ENCODE data around the gene SMIM20.

The SMIM20 gene

GRCh38 chr4:25911356-25911755, 2.7 kb upstream of the SMIM20 start:
- Histone ChIP-seq H3K9ac (ENCODE audit: low read depth in 1 of 2, low read length in 2 of 2) (peak overlapping the region in 1 of 2 donors; percentile 26), H3K36me3 (ENCODE audit: control insufficient read depth in 2 of 2, insufficient read depth in 2 of 2, low read length in 2 of 2) (no peaks in the 10 kb centered on the region), H3K4me3 (ENCODE audit: low read length in 2 of 2) (no peak overlapping the region), H3K27ac (ENCODE audit: low read depth in 2 of 2, low read length in 2 of 2) (no peak overlapping the region), H3K9me3 (ENCODE audit: control insufficient read depth in 2 of 2, low read length in 2 of 2) (no peaks in the 10 kb centered on the region), H3K27me3 (ENCODE audit: control insufficient read depth in 2 of 2, insufficient read depth in 2 of 2, low read length in 2 of 2) (no peaks in the 10 kb centered on the region), H3K4me1 (ENCODE audit: control insufficient read depth in 2 of 2, insufficient read depth in 2 of 2, low read length in 2 of 2) (peaks cover 14 to 15% of the 10 kb centered on the region in 2 donors)

GRCh38 chr4:25913056-25913850, 767 bp upstream of the SMIM20 start:
- Histone ChIP-seq H3K4me3 (ENCODE audit: low read length in 2 of 2) (peak overlapping the region; percentile 94 to 97), H3K27ac (ENCODE audit: low read depth in 2 of 2, low read length in 2 of 2) (peak overlapping the region; percentile 96), H3K4me1 (ENCODE audit: control insufficient read depth in 2 of 2, insufficient read depth in 2 of 2, low read length in 2 of 2) (peaks cover 14 to 15% of the 10 kb centered on the region in 2 donors), H3K9me3 (ENCODE audit: control insufficient read depth in 2 of 2, low read length in 2 of 2) (no peaks in the 10 kb centered on the region), H3K27me3 (ENCODE audit: control insufficient read depth in 2 of 2, insufficient read depth in 2 of 2, low read length in 2 of 2) (no peaks in the 10 kb centered on the region), H3K9ac (ENCODE audit: low read depth in 1 of 2, low read length in 2 of 2) (peak overlapping the region; percentile 67 to 81), H3K36me3 (ENCODE audit: control insufficient read depth in 2 of 2, insufficient read depth in 2 of 2, low read length in 2 of 2) (no peaks in the 10 kb centered on the region)

- no peaks in the 10 kb centered on the region for H3K27me3 ChIP-seq (ENCODE audit: control insufficient read depth in 2 of 2, insufficient read depth in 2 of 2, low read length in 2 of 2)
- H3K9ac ChIP-seq (ENCODE audit: low read depth in 1 of 2, low read length in 2 of 2), result peak overlapping the region; percentile 85 to 95
- peak overlapping the region; percentile 96 for H3K27ac ChIP-seq (ENCODE audit: low read depth in 2 of 2, low read length in 2 of 2)
- H3K4me3 ChIP-seq (ENCODE audit: low read length in 2 of 2), result peak overlapping the region; percentile 94 to 97
- no peaks in the 10 kb centered on the region for H3K36me3 ChIP-seq (ENCODE audit: control insufficient read depth in 2 of 2, insufficient read depth in 2 of 2, low read length in 2 of 2)
- peaks cover 14 to 15% of the 10 kb centered on the region in 2 donors for H3K4me1 ChIP-seq (ENCODE audit: control insufficient read depth in 2 of 2, insufficient read depth in 2 of 2, low read length in 2 of 2)
- H3K9me3 ChIP-seq (ENCODE audit: control insufficient read depth in 2 of 2, low read length in 2 of 2), result no peaks in the 10 kb centered on the region
Observed at GRCh38 chr4:25914670-25915352, 791 bp downstream of the SMIM20 start.

- H3K9me3 ChIP-seq (ENCODE audit: control insufficient read depth in 2 of 2, low read length in 2 of 2), result no peaks in the 10 kb centered on the region
- no peaks in the 10 kb centered on the region for H3K36me3 ChIP-seq (ENCODE audit: control insufficient read depth in 2 of 2, insufficient read depth in 2 of 2, low read length in 2 of 2)
- H3K4me3 ChIP-seq (ENCODE audit: low read length in 2 of 2), result no peak overlapping the region
- no peaks in the 10 kb centered on the region for H3K27me3 ChIP-seq (ENCODE audit: control insufficient read depth in 2 of 2, insufficient read depth in 2 of 2, low read length in 2 of 2)
- H3K4me1 ChIP-seq (ENCODE audit: control insufficient read depth in 2 of 2, insufficient read depth in 2 of 2, low read length in 2 of 2), result peaks cover 14 to 15% of the 10 kb centered on the region in 2 donors
- H3K27ac ChIP-seq (ENCODE audit: low read depth in 2 of 2, low read length in 2 of 2), result no peak overlapping the region
- H3K9ac ChIP-seq (ENCODE audit: low read depth in 1 of 2, low read length in 2 of 2), result no peak overlapping the region
Observed at GRCh38 chr4:25915353-25915705, 1.3 kb downstream of the SMIM20 start.

GRCh38 chr4:25916870-25917269, 2.9 kb downstream of the SMIM20 start:
- Histone ChIP-seq H3K9ac (ENCODE audit: low read depth in 1 of 2, low read length in 2 of 2) (no peak overlapping the region), H3K27me3 (ENCODE audit: control insufficient read depth in 2 of 2, insufficient read depth in 2 of 2, low read length in 2 of 2) (no peaks in the 10 kb centered on the region), H3K4me3 (ENCODE audit: low read length in 2 of 2) (no peak overlapping the region), H3K27ac (ENCODE audit: low read depth in 2 of 2, low read length in 2 of 2) (no peak overlapping the region), H3K9me3 (ENCODE audit: control insufficient read depth in 2 of 2, low read length in 2 of 2) (no peaks in the 10 kb centered on the region), H3K4me1 (ENCODE audit: control insufficient read depth in 2 of 2, insufficient read depth in 2 of 2, low read length in 2 of 2) (peaks cover 14 to 15% of the 10 kb centered on the region in 2 donors), H3K36me3 (ENCODE audit: control insufficient read depth in 2 of 2, insufficient read depth in 2 of 2, low read length in 2 of 2) (no peaks in the 10 kb centered on the region)

GRCh38 chr4:25919676-25920075, 5.7 kb downstream of the SMIM20 start:
- Histone ChIP-seq H3K27ac (ENCODE audit: low read depth in 2 of 2, low read length in 2 of 2) (peak overlapping the region in 1 of 2 donors; percentile 53), H3K9me3 (ENCODE audit: control insufficient read depth in 2 of 2, low read length in 2 of 2) (no peaks in the 10 kb centered on the region), H3K4me1 (ENCODE audit: control insufficient read depth in 2 of 2, insufficient read depth in 2 of 2, low read length in 2 of 2) (peaks cover 3 to 5% of the 10 kb centered on the region in 2 donors), H3K27me3 (ENCODE audit: control insufficient read depth in 2 of 2, insufficient read depth in 2 of 2, low read length in 2 of 2) (no peaks in the 10 kb centered on the region), H3K36me3 (ENCODE audit: control insufficient read depth in 2 of 2, insufficient read depth in 2 of 2, low read length in 2 of 2) (no peaks in the 10 kb centered on the region), H3K9ac (ENCODE audit: low read depth in 1 of 2, low read length in 2 of 2) (no peak overlapping the region), H3K4me3 (ENCODE audit: low read length in 2 of 2) (peak overlapping the region in 1 of 2 donors; percentile 15)

GRCh38 chr4:25921922-25922321, 7.9 kb downstream of the SMIM20 start:
- no peak overlapping the region for H3K4me3 ChIP-seq (ENCODE audit: low read length in 2 of 2)
- H3K27ac ChIP-seq (ENCODE audit: low read depth in 2 of 2, low read length in 2 of 2), result no peak overlapping the region

GRCh38 chr4:25922812-25923369, 8.9 kb downstream of the SMIM20 start:
- H3K4me3 ChIP-seq (ENCODE audit: low read length in 2 of 2), result no peak overlapping the region
- H3K27ac ChIP-seq (ENCODE audit: low read depth in 2 of 2, low read length in 2 of 2), result no peak overlapping the region
- no peaks in the 10 kb centered on the region for H3K36me3 ChIP-seq (ENCODE audit: control insufficient read depth in 2 of 2, insufficient read depth in 2 of 2, low read length in 2 of 2)
- no peaks in the 10 kb centered on the region for H3K9me3 ChIP-seq (ENCODE audit: control insufficient read depth in 2 of 2, low read length in 2 of 2)
- peaks cover 0 to 3% of the 10 kb centered on the region in 2 donors for H3K4me1 ChIP-seq (ENCODE audit: control insufficient read depth in 2 of 2, insufficient read depth in 2 of 2, low read length in 2 of 2)
- H3K27me3 ChIP-seq (ENCODE audit: control insufficient read depth in 2 of 2, insufficient read depth in 2 of 2, low read length in 2 of 2), result no peaks in the 10 kb centered on the region
- no peak overlapping the region for H3K9ac ChIP-seq (ENCODE audit: low read depth in 1 of 2, low read length in 2 of 2)

More at GRCh38 chr4:25921922-25922321, 7.9 kb downstream of the SMIM20 start:
- H3K4me1 ChIP-seq (ENCODE audit: control insufficient read depth in 2 of 2, insufficient read depth in 2 of 2, low read length in 2 of 2), result peaks cover 0 to 3% of the 10 kb centered on the region in 2 donors
- no peaks in the 10 kb centered on the region for H3K9me3 ChIP-seq (ENCODE audit: control insufficient read depth in 2 of 2, low read length in 2 of 2)
- H3K36me3 ChIP-seq (ENCODE audit: control insufficient read depth in 2 of 2, insufficient read depth in 2 of 2, low read length in 2 of 2), result no peaks in the 10 kb centered on the region
- H3K27me3 ChIP-seq (ENCODE audit: control insufficient read depth in 2 of 2, insufficient read depth in 2 of 2, low read length in 2 of 2), result no peaks in the 10 kb centered on the region
- H3K9ac ChIP-seq (ENCODE audit: low read depth in 1 of 2, low read length in 2 of 2), result no peak overlapping the region

GRCh38 chr4:25923745-25924144, 9.7 kb downstream of the SMIM20 start:
- Histone ChIP-seq H3K27ac (ENCODE audit: low read depth in 2 of 2, low read length in 2 of 2) (no peak overlapping the region), H3K9me3 (ENCODE audit: control insufficient read depth in 2 of 2, low read length in 2 of 2) (no peaks in the 10 kb centered on the region), H3K4me1 (ENCODE audit: control insufficient read depth in 2 of 2, insufficient read depth in 2 of 2, low read length in 2 of 2) (peaks cover 0 to 8% of the 10 kb centered on the region in 2 donors), H3K36me3 (ENCODE audit: control insufficient read depth in 2 of 2, insufficient read depth in 2 of 2, low read length in 2 of 2) (no peaks in the 10 kb centered on the region), H3K4me3 (ENCODE audit: low read length in 2 of 2) (no peak overlapping the region), H3K9ac (ENCODE audit: low read depth in 1 of 2, low read length in 2 of 2) (no peak overlapping the region), H3K27me3 (ENCODE audit: control insufficient read depth in 2 of 2, insufficient read depth in 2 of 2, low read length in 2 of 2) (no peaks in the 10 kb centered on the region)

All from mucosa of rectum (tissue), 2 donors.